GM10248 (cell line): Measurements from ENCODE around the gene CNRIP1.

Experiments used
- CTCF ChIA-PET: fragments of 300-600 bp; sonication (Branson Sonifier 250); formaldehyde crosslinking; extraction: SDS; loops from one replicate; lab custom pipeline; 2021; ENCODE audit warnings: antibody characterized with exemption; lab: Yijun Ruan, JAX
- POLR2A ChIA-PET: fragments of 350-650 bp; sonication (Branson Sonifier 250); formaldehyde crosslinking; extraction: SDS; loops from one replicate; lab custom pipeline; 2020; ENCODE audit warnings: antibody characterized with exemption; lab: Yijun Ruan, JAX
- DNase-seq: peaks from one replicate; pipeline ENCODE4 v3.0.0; 2012; ENCODE audit errors: extremely low spot score
- CTCF ChIP-seq: IDR thresholded peaks from 2 replicates; pipeline ENCODE4 v1.5.1; 2012; ENCODE audit warnings: mild to moderate bottlenecking, low read depth; ENCODE audit errors: extremely low read depth, missing control alignments, control extremely low read depth

CNRIP1 gene

GRCh38 chr2:68341583-68341982 lies 21.8 kb upstream of the CNRIP1 start:
- no peak for TF ChIP-seq CTCF
- POLR2A ChIA-PET, result no interaction called here
- CTCF ChIA-PET, result no interaction called here
- DNase-seq, result no peak

- TF ChIP-seq CTCF, result no peak
- CTCF ChIA-PET, result no interaction called here
- POLR2A ChIA-PET, result no interaction called here
- DNase-seq, result no peak
Measured at GRCh38 chr2:68341062-68341329, 21.2 kb upstream of the CNRIP1 start.

- POLR2A ChIA-PET, result no interaction called here
- CTCF ChIA-PET, result interaction anchor here (0.6 kb wide), 1 partner anchor 453 kb away, joined by 3 read pairs; no protein-coding TSS in a partner anchor
- no peak for TF ChIP-seq CTCF
- no peak for DNase-seq
Measured at GRCh38 chr2:68340226-68341061, 20.7 kb upstream of the CNRIP1 start.

GRCh38 chr2:68336192-68336591 lies 16.4 kb upstream of the CNRIP1 start:
- no peak for DNase-seq
- no peak for TF ChIP-seq CTCF
- ChIA-PET POLR2A (no interaction called here), CTCF (no interaction called here)

- no peak for TF ChIP-seq CTCF
- POLR2A ChIA-PET, result interaction anchor here (0.6 kb wide), 1 partner anchor 23 kb away, joined by 3 read pairs; no protein-coding TSS in a partner anchor
- no peak for DNase-seq
Measured at GRCh38 chr2:68333931-68334330, 14.2 kb upstream of the CNRIP1 start.

GRCh38 chr2:68333009-68333408 lies 13.3 kb upstream of the CNRIP1 start:
- TF ChIP-seq CTCF, result no peak
- ChIA-PET CTCF (interaction anchor here (0.9 to 1.5 kb wide), 3 partner anchors 12 to 109 kb away, joined by 3 to 4 read pairs (median 3); partner anchors contain the start of gene CNRIP1), POLR2A (no interaction called here)
- DNase-seq, result no peak

More at GRCh38 chr2:68333931-68334330, 14.2 kb upstream of the CNRIP1 start:
- CTCF ChIA-PET, result interaction anchor here (0.9 to 1.5 kb wide), 2 partner anchors 11 to 108 kb away, joined by 3 to 4 read pairs; no protein-coding TSS in a partner anchor
